Transverse colon (tissue), 4 donors: ENCODE data around the gene ESYT3. TPM values are rescaled to one million over a fixed set of nuclear protein-coding genes. Genes with fewer than 3 reads are reported as not detected.

ENCODE experiments used
- DNase-seq: peaks from one replicate; pipeline ENCODE4 v3.0.0-alpha.2; 2019
- H3K27ac ChIP-seq, 4 donors: fragments of 200-600 bp; sonication (generic); 2 replicates each; pipeline ENCODE4 v1.5.1; 2016 to 2018; ENCODE audit warnings: inconsistent platforms in 4 of 4
- H3K27me3 ChIP-seq: fragments of 200-600 bp; sonication (generic); 2 replicates; pipeline ENCODE4 v1.5.1; 2017; ENCODE audit warnings: inconsistent platforms
- H3K36me3 ChIP-seq, 4 donors: fragments of 200-600 bp; sonication (generic); 2 replicates each; pipeline ENCODE4 v1.5.1; 2017 to 2019; ENCODE audit warnings: inconsistent platforms in 4 of 4
- H3K4me1 ChIP-seq, 4 donors: fragments of 200-600 bp; sonication (generic); 2 replicates each; pipeline ENCODE4 v1.5.1; 2017 to 2020; ENCODE audit warnings: inconsistent platforms in 4 of 4
- H3K4me3 ChIP-seq, 4 donors: fragments of 200-600 bp; sonication (generic); 1 replicate in 1 of 4; 2 replicates in 3 of 4; pipeline versions ENCODE4 v1.5.1 to v1.6.1; 2017 to 2019; ENCODE audit warnings: inconsistent platforms in 4 of 4
- H3K9me3 ChIP-seq, 2 donors: fragments of 200-600 bp; sonication (generic); 2 replicates each; pipeline ENCODE4 v1.5.1; 2017 to 2019; ENCODE audit warnings: inconsistent platforms in 2 of 2
- CTCF ChIP-seq, 5 experiments: fragments of 200-600 bp in 3 of 5; fragments of 450-650 bp in 2 of 5; sonication (generic) in 3 of 5; IDR thresholded peaks; 1 replicate in 2 of 5; 2 replicates in 3 of 5; pipeline ENCODE4 v1.5.1; 2016 to 2017; ENCODE audit warnings: antibody characterized with exemption in 5 of 5, inconsistent platforms in 3 of 5, mild to moderate bottlenecking in 2 of 5, moderate library complexity in 1 of 5
- EP300 ChIP-seq: sonication (generic); formaldehyde crosslinking; IDR thresholded peaks from one replicate; pipeline ENCODE4 v1.6.1; 2017; ENCODE audit warnings: antibody characterized with exemption, low read depth
- POLR2A ChIP-seq: fragments of 450-650 bp; IDR thresholded peaks from one replicate; pipeline ENCODE4 v1.6.1; 2016; ENCODE audit warnings: antibody characterized with exemption, mild to moderate bottlenecking, moderate library complexity
- POLR2AphosphoS5 ChIP-seq, 3 donors: sonication (generic); formaldehyde crosslinking; IDR thresholded peaks; one replicate each; pipeline ENCODE4 v1.6.1; 2016; ENCODE audit warnings: antibody characterized with exemption in 3 of 3
- WGBS, 2 donors: methylation state at CpG; one replicate each; pipeline ENCODE4 v1.1.5; 2018; ENCODE audit warnings: low coverage in 1 of 2; 5-methylcytosine and 5-hydroxymethylcytosine counted together
- in situ Hi-C, 4 donors: fragments of 200-750 bp; cut with MboI; loops; one replicate each; pipeline versions ENCODE4 v1.15.0 to v1.15.1; 2017; ENCODE audit warnings: low sequenced_read_pairs in 3 of 4, low pct_ligation_motif_present in 1 of 4, low pct_unique_long_range_greater_than_20kb in 1 of 4
- intact Hi-C: fragments of 100-400 bp; cut with DNase I; formaldehyde crosslinking; loops from one replicate; pipeline ENCODE4 v1.15.1; 2023; ENCODE audit warnings: low total_unique reads
- total RNA-seq, 4 donors: library from RNA; depleted of rRNA; stranded (reverse); fragments of >200 nt; gene quantifications; one replicate each; pipeline ENCODE4 v1.1.0, GENCODE V29; 2016

Gene ESYT3
- total RNA-seq, 4 donors from 2014 or later = 0.60 to 6.0 (median 2.8) TPM

GRCh38 chr3:138448631-138449030, 14.2 kb downstream of the ESYT3 start:
- no peaks in the 10 kb centered on the region for H3K9me3 ChIP-seq
- intact Hi-C loops = no loop called here
- H3K4me3 ChIP-seq = no peak overlapping the region
- H3K27me3 ChIP-seq = no peaks in the 10 kb centered on the region
- 56 to 79% methylated on average over 1 to 3 of the region's 3 CpGs for WGBS, 2 donors
- no peaks in the 10 kb centered on the region for H3K36me3 ChIP-seq
- in situ Hi-C loops = no loop called here
- no peaks in the 10 kb centered on the region for H3K4me1 ChIP-seq
- DNase-seq = no peak
- no peak for TF ChIP-seq POLR2AphosphoS5 (IDR thresholded peaks at IDR 0.05)
- TF ChIP-seq EP300 = no peak
- no peak for TF ChIP-seq POLR2A
- no peak for TF ChIP-seq CTCF (IDR thresholded peaks at IDR 0.05)
- no peak overlapping the region for H3K27ac ChIP-seq

- no peak for DNase-seq
- in situ Hi-C loops (no loop called here), intact Hi-C loops (no loop called here)
- Histone ChIP-seq H3K36me3 (no peaks in the 10 kb centered on the region), H3K4me1 (no peaks in the 10 kb centered on the region), H3K27ac (no peak overlapping the region), H3K4me3 (no peak overlapping the region), H3K9me3 (no peaks in the 10 kb centered on the region), H3K27me3 (no peaks in the 10 kb centered on the region)
- 95% methylated on average over 3 of the region's 3 CpGs; no CpG with 5 or more reads in 1 of the 2 donors for whole genome bisulfite sequencing, 2 donors
- TF ChIP-seq POLR2AphosphoS5 (IDR thresholded peaks at IDR 0.05) (no peak), EP300 (no peak)
Observed at GRCh38 chr3:138449490-138449889, 15.1 kb downstream of the ESYT3 start.

- Histone ChIP-seq H3K4me1 (no peaks in the 10 kb centered on the region), H3K4me3 (no peak overlapping the region), H3K36me3 (no peaks in the 10 kb centered on the region), H3K27ac (no peak overlapping the region), H3K27me3 (no peaks in the 10 kb centered on the region), H3K9me3 (no peaks in the 10 kb centered on the region)
- no peak for DNase-seq
- TF ChIP-seq POLR2A (no peak), POLR2AphosphoS5 (IDR thresholded peaks at IDR 0.05) (no peak), EP300 (no peak), CTCF (IDR thresholded peaks at IDR 0.05) (no peak)
- in situ Hi-C loops = no loop called here
- 95 to 100% methylated on average over 3 to 7 of the region's 7 CpGs for WGBS, 2 donors
- intact Hi-C loops = no loop called here
Observed at GRCh38 chr3:138450181-138450580, 15.8 kb downstream of the ESYT3 start.

GRCh38 chr3:138450704-138451424, 16.4 kb downstream of the ESYT3 start:
- H3K27ac ChIP-seq = no peak overlapping the region
- H3K27me3 ChIP-seq = no peaks in the 10 kb centered on the region
- H3K4me3 ChIP-seq = no peak overlapping the region
- no peaks in the 10 kb centered on the region for H3K36me3 ChIP-seq
- H3K4me1 ChIP-seq = no peaks in the 10 kb centered on the region
- in situ Hi-C loops (no loop called here), intact Hi-C loops (no loop called here)
- DNase-seq = no peak
- 72 to 100% methylated on average over 1 to 6 of the region's 6 CpGs for WGBS, 2 donors
- TF ChIP-seq CTCF (IDR thresholded peaks at IDR 0.05) (no peak), POLR2A (no peak), POLR2AphosphoS5 (IDR thresholded peaks at IDR 0.05) (no peak), EP300 (no peak)
- H3K9me3 ChIP-seq = no peaks in the 10 kb centered on the region
